Glutamatergic neuron (in vitro differentiated cells): Measurements from ENCODE around the gene DOCK10. TPM values are rescaled to one million over a fixed set of nuclear protein-coding genes. Genes with fewer than 3 reads are reported as not detected.
"Not testable (repeated sequence)": the region's sequence is repeated elsewhere in the genome, so short reads cannot be mapped to it uniquely, and the experiment has no call there.

Experiments
- DNase-seq: peaks from one replicate; pipeline ENCODE4 v3.0.0; 2022
- H3K27ac Mint-ChIP-seq: one replicate; pipeline ENCODE4 v1.8.0; 2020; ENCODE audit warnings: mild to moderate bottlenecking, mixed read lengths, inconsistent platforms; ENCODE audit not compliant: unreplicated experiment
- H3K27me3 Mint-ChIP-seq: one replicate; pipeline ENCODE4 v1.8.0; 2020; ENCODE audit warnings: mild to moderate bottlenecking, moderate library complexity, mixed read lengths, inconsistent platforms; ENCODE audit not compliant: unreplicated experiment
- H3K36me3 Mint-ChIP-seq: one replicate; pipeline ENCODE4 v1.8.0; 2020; ENCODE audit warnings: mild to moderate bottlenecking, mixed read lengths, inconsistent platforms; ENCODE audit not compliant: unreplicated experiment
- H3K4me1 Mint-ChIP-seq: one replicate; pipeline ENCODE4 v1.8.0; 2020; ENCODE audit warnings: mild to moderate bottlenecking, low read depth, mixed read lengths, inconsistent platforms; ENCODE audit not compliant: unreplicated experiment
- H3K4me3 Mint-ChIP-seq: one replicate; pipeline ENCODE4 v1.8.0; 2020; ENCODE audit warnings: mild to moderate bottlenecking, mixed read lengths, inconsistent platforms; ENCODE audit not compliant: unreplicated experiment
- H3K9me3 Mint-ChIP-seq: one replicate; pipeline ENCODE4 v1.8.0; 2020; ENCODE audit warnings: mild to moderate bottlenecking, moderate library complexity, mixed read lengths, inconsistent platforms; ENCODE audit not compliant: unreplicated experiment
- CTCF ChIP-seq: fragments of 200-600 bp; sonication (generic); IDR thresholded peaks from one replicate; pipeline ENCODE4 v1.5.0; 2021; ENCODE audit not compliant: partially characterized antibody, unreplicated experiment
- total RNA-seq: library from RNA; stranded (reverse); fragmentation: NEBNext Ultra II Directional; extraction: Animal tissue kit (Norgen Biotek cat#: 25700); gene quantifications from one replicate; pipeline ENCODE4 v1.2.1, GENCODE V29; 2021; ENCODE audit not compliant: unreplicated experiment

Gene DOCK10
- total RNA-seq, 1 donor from 2014 or later, result 1.1 TPM

GRCh38 chr2:224922142-224922727 lies 120.0 kb downstream of the DOCK10 start:
- Mint-ChIP-seq H3K27me3 (no peaks in the 10 kb centered on the region), H3K4me1 (no peaks in the 10 kb centered on the region)

GRCh38 chr2:224919472-224920110 lies 122.7 kb downstream of the DOCK10 start:
- no peaks in the 10 kb centered on the region for H3K27me3 Mint-ChIP-seq
- H3K36me3 Mint-ChIP-seq, result no peaks in the 10 kb centered on the region
- no peak for DNase-seq
- no peaks in the 10 kb centered on the region for H3K4me1 Mint-ChIP-seq
- H3K9me3 Mint-ChIP-seq, result no peaks in the 10 kb centered on the region
- TF ChIP-seq CTCF, result no peak
- no peak overlapping the region for H3K4me3 Mint-ChIP-seq
- H3K27ac Mint-ChIP-seq, result no peak overlapping the region

More at GRCh38 chr2:224922142-224922727, 120.0 kb downstream of the DOCK10 start:
- no peaks in the 10 kb centered on the region for H3K36me3 Mint-ChIP-seq
- no peak overlapping the region for H3K27ac Mint-ChIP-seq
- H3K4me3 Mint-ChIP-seq, result no peak overlapping the region
- no peaks in the 10 kb centered on the region for H3K9me3 Mint-ChIP-seq
- no peak for TF ChIP-seq CTCF
- no peak for DNase-seq

- Mint-ChIP-seq H3K27ac (no peak overlapping the region), H3K27me3 (no peaks in the 10 kb centered on the region), H3K9me3 (no peaks in the 10 kb centered on the region), H3K36me3 (no peaks in the 10 kb centered on the region), H3K4me1 (no peaks in the 10 kb centered on the region), H3K4me3 (no peak overlapping the region)
- DNase-seq, result no peak
- TF ChIP-seq CTCF, result no peak
Observed at GRCh38 chr2:224918626-224919471, 123.4 kb downstream of the DOCK10 start.

DNA sequence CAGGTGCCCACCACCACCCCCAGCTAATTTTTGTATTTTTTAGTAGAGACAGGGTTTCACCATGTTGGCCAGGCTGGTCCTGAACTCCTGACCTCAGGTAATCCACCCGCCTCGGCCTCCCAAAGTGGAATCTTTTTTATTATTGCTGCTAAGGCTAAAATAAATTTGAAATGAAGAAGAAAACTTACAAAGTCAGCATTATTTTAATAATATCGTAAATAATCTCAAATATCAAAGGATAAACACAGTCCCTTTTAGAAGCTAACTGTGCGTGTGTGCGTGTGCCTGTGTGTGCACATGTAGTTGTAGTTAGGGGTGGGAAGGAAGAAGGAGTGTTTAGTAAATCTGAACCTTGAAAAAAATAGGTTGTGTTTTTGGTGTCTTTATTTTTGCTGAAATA lies 125.0 kb downstream of the DOCK10 start:
- H3K4me3 Mint-ChIP-seq, H3K27ac Mint-ChIP-seq, DNase-seq, H3K9me3 Mint-ChIP-seq, H3K36me3 Mint-ChIP-seq, H3K4me1 Mint-ChIP-seq, H3K27me3 Mint-ChIP-seq: not testable (repeated sequence)

- no peak overlapping the region for H3K4me3 Mint-ChIP-seq
- H3K27ac Mint-ChIP-seq, result no peak overlapping the region
- no peak for TF ChIP-seq CTCF
- no peak for DNase-seq
- no peaks in the 10 kb centered on the region for H3K4me1 Mint-ChIP-seq
- no peaks in the 10 kb centered on the region for H3K9me3 Mint-ChIP-seq
- no peaks in the 10 kb centered on the region for H3K27me3 Mint-ChIP-seq
- H3K36me3 Mint-ChIP-seq, result no peaks in the 10 kb centered on the region
Observed at GRCh38 chr2:224915136-224915535, 127.1 kb downstream of the DOCK10 start.
